Fibroblast of peridontal ligament (primary cell): ENCODE measurements around the gene VSIG10L2.

Experiments used
- DNase-seq: peaks from one replicate; pipeline ENCODE4 v3.0.0-alpha.2; 2010; ENCODE audit errors: extremely low read depth

VSIG10L2 gene

DNA sequence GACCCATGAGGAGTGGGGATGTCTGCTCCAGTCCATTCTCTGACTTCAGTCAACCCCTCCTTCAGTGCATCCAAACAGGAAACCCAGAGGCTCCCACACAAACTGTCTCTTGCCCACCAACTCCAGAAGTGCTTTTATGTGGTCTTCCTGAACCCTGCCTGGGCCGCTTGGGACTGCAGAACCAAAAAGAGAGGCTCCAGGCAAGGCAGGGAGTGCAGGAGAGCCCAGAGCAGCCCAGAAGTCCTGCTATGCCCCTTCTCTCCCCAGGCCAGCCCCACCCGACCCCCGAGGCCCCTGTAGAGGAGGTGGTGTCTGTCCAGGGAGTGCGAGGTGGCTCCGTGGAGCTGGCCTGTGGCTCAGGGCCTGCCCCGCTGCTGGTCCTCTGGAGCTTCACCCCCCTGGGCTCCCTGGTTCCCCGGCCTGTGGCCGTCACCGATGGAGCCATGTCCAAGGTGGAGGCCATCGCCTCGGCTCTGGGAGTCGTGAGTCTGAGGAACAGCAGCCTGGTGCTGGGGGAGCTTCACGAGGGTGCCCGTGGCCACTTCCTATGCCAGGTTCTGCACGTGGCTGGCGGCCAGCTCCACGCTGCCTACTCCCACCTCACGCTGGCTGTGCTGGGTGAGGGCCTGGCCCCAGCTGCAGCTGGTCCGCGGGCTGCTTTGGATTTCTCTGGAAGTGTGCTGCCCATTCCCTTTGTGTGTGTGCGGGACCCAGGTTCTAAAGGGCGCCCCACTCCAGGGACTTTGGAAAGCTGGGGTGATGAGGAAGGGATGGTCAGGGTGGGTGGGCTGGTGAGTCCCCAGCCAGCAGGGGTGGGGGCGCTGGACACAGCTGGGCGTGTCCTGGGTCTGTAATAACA, 1.8 kb downstream of the VSIG10L2 start:
- no peak for DNase-seq

DNA sequence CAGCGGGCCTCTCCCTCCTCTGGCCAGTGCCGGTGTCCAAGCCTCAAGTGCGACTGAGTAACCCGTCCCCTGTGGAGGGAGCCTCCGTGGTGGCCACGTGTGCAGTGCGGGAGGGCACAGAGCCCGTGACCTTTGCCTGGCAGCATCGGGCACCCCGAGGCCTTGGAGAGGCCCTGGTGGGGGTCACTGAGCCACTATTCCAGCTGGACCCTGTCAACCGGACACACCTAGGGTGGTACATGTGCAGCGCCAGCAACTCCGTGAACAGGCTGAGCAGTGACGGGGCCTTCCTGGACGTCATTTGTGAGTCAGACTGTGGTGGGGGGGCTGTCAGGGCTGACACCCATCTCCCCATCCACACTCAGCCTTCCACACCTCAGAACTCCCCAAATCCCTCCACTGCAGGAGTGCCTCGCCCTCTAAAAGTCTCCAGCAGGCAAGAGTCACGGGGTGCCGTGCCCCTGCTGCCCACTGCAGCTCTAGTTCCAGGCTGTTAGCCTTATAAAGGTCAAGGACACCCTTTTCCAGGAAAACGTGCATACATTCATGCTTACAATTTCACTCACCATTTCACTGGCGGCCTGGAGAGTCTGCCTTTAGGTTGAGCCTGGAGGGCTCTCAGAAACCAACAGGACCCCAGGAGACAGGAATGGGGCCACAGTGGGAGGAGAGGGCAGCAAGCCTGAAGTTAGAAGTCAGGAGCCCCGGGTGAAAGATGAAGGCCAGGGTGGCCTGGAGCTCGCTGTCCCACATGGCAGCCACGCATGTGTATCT, 2.6 kb downstream of the VSIG10L2 start:
- no peak for DNase-seq

DNA sequence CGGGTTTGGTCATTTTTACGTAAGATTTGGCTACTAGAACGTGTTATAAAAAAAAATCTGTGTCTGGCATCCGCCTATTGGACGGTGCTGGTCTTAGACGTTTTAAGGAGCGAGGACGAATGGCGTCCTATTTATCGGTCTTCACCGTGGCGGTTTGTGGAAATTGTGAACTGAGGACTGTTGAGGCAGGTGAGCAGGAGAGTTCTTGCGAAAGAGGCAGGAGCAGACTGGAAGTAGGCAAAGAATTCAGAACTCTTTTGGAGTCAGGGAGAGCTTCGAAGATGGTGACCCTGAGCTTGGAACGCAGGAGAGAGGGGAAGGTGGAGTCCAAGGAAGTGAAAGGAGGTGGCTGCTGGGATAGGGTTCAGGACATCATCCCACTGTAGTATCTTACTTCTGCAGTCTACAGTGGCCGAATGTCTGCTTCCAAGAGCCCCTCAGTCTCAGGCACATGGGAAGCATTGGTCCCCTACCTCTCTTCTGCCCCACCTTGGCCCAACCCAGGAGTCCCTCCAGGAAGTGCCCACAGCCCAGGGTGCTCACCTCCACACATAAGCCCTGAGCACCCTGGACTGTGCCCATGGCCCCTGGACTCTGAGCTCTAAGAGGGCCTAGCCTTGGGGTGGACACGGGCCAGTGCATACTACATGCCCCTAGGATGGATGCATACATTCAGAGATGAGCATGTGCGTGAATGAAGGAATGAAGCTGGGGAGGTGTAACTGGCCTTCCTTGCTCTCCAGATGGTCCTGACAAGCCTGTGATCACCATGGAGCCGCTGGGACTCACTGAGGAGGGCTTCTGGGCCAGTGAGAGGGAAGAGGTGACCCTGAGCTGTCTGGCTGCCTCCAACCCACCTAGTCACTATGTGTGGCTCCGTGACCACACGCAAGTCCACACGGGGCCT, 3.7 kb downstream of the VSIG10L2 start:
- DNase-seq, result no peak

DNA sequence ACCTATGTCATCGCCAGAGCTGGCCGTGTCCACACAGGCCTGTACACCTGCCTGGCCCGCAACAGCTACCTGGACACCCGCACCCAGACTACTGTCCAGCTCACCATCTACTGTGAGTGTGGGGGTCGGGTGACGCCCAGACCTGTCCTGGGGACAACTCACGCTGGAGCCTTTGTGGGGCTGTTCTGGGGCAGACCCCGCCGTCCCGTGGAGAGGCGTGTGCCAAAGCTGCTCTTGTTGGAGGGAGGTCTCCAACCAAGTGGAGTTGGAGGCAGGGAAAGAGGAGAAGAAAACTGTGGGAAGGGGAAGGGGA, 4.3 kb downstream of the VSIG10L2 start:
- DNase-seq, result no peak

GRCh38 chr11:125950696-125951651, 5.1 kb downstream of the VSIG10L2 start:
- DNase-seq, result peak; percentile 18

- no peak for DNase-seq
Observed at GRCh38 chr11:125951731-125952130, 5.9 kb downstream of the VSIG10L2 start.

DNA sequence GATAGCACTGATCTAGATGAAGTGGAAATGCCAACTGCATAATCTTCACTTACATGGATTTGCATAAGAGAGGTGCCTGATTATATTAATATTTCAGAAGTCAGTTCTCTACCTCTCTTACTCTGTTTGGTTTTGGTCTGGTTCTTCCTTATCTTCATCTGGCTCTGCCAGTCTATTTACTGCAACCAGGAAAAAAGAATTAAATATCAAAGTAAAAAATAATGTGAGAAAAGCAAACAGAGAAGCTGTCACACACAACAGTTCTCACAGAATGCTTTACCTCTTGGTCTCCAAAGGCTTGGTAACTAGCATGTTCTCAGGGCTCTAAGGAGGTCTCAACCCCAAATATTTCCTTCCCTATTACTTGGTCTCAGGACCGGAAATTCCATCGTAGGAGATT, 6.7 kb downstream of the VSIG10L2 start:
- no peak for DNase-seq

DNA sequence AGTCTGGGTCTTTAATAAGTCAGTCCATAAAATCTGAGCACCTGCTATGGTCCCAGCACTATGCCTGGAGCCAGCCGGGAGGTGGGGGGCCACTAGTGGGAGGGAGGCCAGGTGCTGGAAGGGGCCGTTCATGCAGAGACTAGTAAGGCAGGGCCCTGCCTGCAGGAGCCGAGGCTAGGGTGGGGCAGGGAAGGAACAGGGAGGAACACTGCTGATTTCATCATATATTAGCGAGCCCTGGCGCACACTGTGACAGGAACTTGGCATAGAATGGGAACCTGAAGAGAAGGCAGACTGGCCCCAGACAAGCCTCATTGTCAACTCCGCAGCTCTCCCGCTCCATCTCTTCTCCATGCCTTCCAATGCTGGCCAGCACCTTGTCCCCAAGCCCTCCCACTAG, 7.1 kb downstream of the VSIG10L2 start:
- no peak for DNase-seq

DNA sequence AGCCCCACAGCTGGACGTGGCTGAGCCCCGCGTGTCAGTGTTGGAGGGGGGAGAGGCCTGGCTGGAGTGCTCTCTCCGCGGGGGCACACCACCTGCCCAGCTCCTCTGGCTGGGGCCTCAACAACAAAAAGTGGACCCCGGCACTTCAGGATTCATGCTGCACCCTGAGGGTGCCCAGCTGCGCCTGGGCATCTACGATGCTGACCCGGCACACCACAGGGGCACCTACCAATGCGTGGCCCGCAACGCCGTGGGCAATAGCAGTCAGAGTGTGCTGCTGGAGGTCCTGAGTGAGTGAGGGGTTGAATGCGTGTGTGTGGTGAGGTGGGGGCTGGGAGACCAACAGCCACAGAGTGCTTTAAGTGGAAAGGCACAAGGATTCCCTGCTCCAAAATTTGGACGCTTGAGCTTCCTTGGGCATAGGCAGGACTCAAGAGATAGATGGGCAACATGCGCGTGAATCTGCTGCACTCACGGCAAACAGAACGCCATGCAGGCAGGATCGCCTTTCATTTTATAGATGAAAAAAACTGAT, 7.6 kb downstream of the VSIG10L2 start:
- no peak for DNase-seq

- no peak for DNase-seq
Observed at GRCh38 chr11:125954123-125954944, 8.5 kb downstream of the VSIG10L2 start.

- no peak for DNase-seq
Observed at GRCh38 chr11:125954945-125955640, 9.2 kb downstream of the VSIG10L2 start.

GRCh38 chr11:125955856-125956255, 10.0 kb downstream of the VSIG10L2 start:
- no peak for DNase-seq

GRCh38 chr11:125956391-125957134, 10.7 kb downstream of the VSIG10L2 start:
- no peak for DNase-seq

- no peak for DNase-seq
Observed at GRCh38 chr11:125957618-125958332, 11.9 kb downstream of the VSIG10L2 start.

DNA sequence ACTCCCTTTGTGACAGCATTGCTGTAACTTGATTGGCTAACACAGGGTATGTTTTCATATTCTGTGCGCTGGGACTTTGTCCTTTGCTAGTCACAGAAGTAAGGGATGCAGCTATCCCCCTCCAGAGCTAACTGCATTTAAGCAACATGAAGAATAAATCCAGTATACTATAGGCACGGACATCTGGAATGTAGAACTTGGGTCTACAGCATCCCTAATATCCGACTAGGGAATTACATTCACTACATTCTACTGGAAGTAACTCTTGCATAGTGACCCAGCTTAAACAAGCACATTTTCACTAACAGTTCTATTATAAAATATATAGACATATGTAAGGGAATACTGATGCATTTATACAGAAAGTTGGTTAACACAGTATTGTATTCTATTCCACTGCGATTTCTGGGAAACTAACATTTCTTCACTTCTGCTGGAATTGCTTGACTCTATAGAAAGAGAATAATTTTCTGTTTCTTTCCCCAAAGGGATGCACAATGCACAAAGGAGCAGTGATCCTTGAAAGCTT, 13.1 kb downstream of the VSIG10L2 start:
- DNase-seq, result no peak

DNA sequence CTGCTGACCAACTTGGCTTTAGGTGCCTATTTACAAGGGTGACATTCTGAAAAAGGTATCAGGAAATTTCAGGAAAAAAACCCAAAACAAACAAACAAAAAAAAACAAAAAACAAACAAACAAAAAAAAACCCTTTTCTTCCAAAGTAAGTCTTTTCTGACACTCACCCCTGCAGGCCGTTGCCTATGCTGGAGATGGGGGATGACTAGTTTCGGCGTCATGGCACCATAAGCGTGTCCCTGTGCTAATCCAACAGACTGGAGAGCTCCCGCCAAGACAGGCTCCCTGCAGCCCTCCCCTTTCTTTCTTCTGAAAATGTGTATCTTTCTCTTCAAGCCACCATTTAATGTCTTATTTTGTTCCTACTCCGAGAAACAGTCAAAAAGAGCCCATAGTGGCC, 13.7 kb downstream of the VSIG10L2 start:
- DNase-seq, result no peak

DNA sequence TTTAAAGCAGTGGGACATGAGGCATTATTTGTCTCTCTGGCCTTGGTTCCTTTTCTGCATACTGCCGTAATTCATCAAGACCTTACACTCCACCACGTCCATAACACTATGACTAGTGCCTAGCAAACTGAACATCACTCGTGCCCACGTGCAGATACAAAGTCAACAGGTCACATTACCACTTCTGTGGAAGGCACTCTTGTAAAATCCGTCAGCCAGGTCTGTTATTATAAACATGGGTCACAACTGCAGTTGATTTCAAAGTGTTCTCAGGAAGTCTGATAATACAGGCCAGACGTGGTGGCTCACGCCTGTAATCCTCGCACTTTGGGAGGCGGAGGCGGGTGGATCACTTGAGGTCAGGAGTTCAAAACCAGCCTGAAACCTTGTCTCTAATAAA, 14.1 kb downstream of the VSIG10L2 start:
- DNase-seq, result no peak

- no peak for DNase-seq
Observed at GRCh38 chr11:125960771-125961170, 14.9 kb downstream of the VSIG10L2 start.
